Measurements from ENCODE around the gene DHDH. TPM values are rescaled to one million over a fixed set of nuclear protein-coding genes. Genes with fewer than 3 reads are reported as not detected.

Gene DHDH
- 0.80 to 2.3 TPM (median 1.2 TPM) in 5 replicates for total RNA-seq (2022; extraction: Qiagen RNA extraction)

GRCh38 chr19:48933382-48933932 lies at the start of gene DHDH:
TSS of gene DHDH (plus strand) at chr19:48933699. CDS start at chr19:48933722, 23 bp downstream.

DNA sequence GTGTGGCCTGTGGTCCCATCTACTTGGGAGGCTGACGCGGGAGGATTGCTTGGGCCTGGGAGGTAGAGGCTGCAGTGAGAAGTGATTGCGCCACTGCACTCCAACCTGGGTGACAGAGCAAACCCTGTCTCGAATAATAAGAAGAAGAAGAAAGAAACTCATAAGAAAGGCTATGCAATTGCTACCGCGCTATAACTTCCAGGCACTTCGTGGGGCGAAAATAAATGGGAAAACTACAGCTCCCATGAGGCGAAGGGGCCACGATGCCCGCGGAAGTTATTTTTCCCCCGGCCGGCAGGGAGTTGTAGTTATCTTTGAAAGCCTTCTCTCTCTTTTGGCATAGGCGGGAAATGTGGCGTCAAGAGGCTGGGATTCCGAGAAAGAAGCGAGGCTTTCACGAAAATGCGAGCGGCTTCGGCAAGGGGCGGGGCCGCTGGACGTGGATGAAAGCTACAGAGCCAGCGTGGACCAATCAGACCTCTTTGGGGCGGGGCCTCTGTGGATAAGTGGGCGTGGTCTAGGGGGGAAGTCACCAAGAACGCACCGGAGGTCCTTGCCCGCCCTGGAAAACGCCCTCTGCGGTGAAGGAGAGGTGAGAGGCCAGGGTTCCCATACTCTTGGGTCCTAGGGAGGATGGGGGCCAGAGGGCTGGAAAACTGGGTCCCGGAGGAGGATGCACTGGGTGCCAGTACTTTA lies 33.6 kb upstream of the DHDH start, which contains the start of gene NUCB1:
Gene NUCB1, plus strand, starts transcription at position 532 of the 696 bp plus-strand sequence. CDS start 485 bp downstream, outside the sequence.

DNA sequence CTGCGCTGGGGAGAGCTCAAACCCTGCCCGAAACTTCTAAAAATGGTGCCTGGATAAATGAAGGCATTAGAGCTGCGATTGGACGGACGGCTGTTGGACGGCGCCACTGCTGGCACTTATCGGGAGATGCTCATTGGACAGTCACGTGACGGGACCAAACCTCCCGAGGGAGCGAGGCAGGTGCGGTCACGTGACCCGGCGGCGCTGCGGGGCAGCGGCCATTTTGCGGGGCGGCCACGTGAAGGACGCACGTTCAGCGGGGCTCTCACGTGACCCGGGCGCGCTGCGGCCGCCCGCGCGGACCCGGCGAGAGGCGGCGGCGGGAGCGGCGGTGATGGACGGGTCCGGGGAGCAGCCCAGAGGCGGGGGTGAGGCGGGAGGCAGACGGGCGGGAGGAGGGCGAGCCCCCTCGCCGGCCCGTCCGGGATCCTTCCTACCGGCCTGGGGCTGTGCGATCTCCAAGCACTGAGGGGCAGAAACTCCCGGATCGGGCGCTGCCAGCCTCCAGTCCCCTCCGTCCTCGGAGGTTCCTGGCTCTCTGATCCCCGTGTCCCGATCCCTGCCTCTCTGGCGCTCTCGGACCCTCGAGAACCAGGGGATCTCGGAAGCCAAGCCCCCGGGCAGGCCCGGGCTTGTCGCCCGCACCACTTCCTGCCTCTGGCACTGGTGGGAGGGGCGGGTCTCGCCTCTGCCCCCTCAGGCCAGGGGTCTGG lies 21.3 kb downstream of the DHDH start, which contains the start of gene BAX:
Gene BAX, plus strand, starts transcription at position 281 of the 713 bp plus-strand sequence. Its CDS starts 54 bp downstream, at position 335.

DNA sequence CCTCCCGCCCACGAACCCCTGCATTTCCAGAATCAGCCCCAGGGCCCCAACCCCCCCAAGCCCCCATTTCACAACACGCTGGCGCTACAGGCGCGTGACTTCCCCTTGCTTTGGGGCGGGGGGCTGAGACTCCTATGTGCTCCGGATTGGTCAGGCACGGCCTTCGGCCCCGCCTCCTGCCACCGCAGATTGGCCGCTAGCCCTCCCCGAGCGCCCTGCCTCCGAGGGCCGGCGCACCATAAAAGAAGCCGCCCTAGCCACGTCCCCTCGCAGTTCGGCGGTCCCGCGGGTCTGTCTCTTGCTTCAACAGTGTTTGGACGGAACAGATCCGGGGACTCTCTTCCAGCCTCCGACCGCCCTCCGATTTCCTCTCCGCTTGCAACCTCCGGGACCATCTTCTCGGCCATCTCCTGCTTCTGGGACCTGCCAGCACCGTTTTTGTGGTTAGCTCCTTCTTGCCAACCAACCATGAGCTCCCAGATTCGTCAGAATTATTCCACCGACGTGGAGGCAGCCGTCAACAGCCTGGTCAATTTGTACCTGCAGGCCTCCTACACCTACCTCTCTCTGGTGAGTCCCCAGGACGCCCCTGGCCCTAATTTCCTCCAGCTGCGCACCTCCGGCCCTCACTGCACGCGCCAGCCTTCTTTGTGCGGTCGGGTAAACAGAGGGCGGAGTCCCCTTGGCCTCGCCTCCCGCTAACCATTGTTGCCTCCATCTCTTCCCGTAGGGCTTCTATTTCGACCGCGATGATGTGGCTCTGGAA lies 31.7 kb downstream of the DHDH start, which contains the start of gene FTL:
Gene FTL, plus strand, starts transcription at position 270 of the 766 bp plus-strand sequence. Its CDS starts 199 bp downstream, at position 469.

DNA sequence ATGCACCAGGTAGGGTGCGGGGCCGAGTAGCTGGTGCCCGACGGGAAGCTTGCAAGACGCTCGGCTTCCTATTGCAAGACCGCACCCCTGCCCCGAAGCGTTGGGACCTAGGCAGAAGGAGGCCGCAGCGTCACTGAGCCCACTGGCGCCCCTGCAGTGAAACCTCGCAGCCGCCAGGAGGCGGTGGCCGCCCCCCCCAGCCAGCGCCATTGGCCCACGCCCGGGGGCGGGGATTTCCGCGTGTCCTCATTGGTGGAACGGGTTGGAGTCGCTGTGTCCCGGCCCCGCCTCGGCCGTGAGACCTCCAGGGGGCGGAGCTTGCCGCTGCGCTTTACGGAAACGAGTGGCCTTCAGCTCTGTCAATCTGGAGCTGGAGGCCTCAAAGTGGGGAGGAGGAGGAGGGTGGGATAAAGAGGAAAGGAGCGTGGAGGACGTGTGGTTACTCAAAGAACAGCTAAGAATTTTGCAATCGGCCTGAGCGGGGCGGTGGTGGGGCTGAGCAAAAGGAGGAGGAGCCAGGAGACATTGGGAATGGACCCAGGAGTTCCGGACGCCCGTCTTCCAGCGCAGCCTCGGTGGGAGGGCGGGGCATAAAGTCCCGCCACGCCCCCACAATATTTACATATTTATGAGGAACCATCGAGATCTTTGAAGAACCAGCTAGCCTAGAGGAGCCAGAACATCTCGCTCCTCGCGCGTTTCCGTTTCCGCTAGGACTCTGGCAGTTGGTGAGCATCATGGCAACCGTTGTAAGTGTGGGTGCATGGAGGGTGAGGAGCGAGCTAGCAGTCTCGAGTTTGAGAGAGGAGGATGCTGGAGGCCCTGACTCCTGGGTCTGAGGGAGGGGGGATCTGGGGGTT lies 59.9 kb downstream of the DHDH start, which contains the start of the genes GYS1 and RUVBL2:
Gene GYS1, minus strand, starts transcription at position 135 of the 860 bp plus-strand sequence. CDS start 197 bp downstream, outside the sequence.
Gene RUVBL2, plus strand, starts transcription at position 713 of the 860 bp plus-strand sequence. Its CDS starts 25 bp downstream, at position 738.

Other genes with a start within 250 kb of the DHDH start
- gene FUT2, start 237.7 kb upstream of the DHDH start, total RNA-seq (2022; extraction: Qiagen RNA extraction): not detected in 5 replicates
- gene MAMSTR, start 214.0 kb upstream of the DHDH start, total RNA-seq (2022; extraction: Qiagen RNA extraction): 0.18 to 0.42 TPM (median 0.34 TPM) in 5 replicates
- gene RASIP1, start 193.1 kb upstream of the DHDH start, total RNA-seq (2022; extraction: Qiagen RNA extraction): 0.43 to 0.82 TPM (median 0.59 TPM) in 5 replicates
- gene IZUMO1, start 186.8 kb upstream of the DHDH start, total RNA-seq (2022; extraction: Qiagen RNA extraction): not detected in 5 replicates
- 0.04 to 0.10 TPM (median 0.05 TPM) in 5 replicates for gene FUT1, start 181.1 kb upstream of the DHDH start, total RNA-seq (2022; extraction: Qiagen RNA extraction)
- gene FGF21, start 178.2 kb upstream of the DHDH start, total RNA-seq (2022; extraction: Qiagen RNA extraction): not detected in 5 replicates
- 51.8 to 64.0 TPM (median 60.0 TPM) in 5 replicates for gene BCAT2, start 122.7 kb upstream of the DHDH start, total RNA-seq (2022; extraction: Qiagen RNA extraction)
- gene HSD17B14, start 97.2 kb upstream of the DHDH start, total RNA-seq (2022; extraction: Qiagen RNA extraction): 12.3 to 15.1 TPM (median 12.8 TPM) in 5 replicates
- gene PLEKHA4, start 65.1 kb upstream of the DHDH start, total RNA-seq (2022; extraction: Qiagen RNA extraction): 1.2 to 2.0 TPM (median 1.8 TPM) in 5 replicates
- 81.6 to 126 TPM (median 104 TPM) in 5 replicates for gene PPP1R15A, start 61.3 kb upstream of the DHDH start, total RNA-seq (2022; extraction: Qiagen RNA extraction)
- gene TULP2, start 35.0 kb upstream of the DHDH start, total RNA-seq (2022; extraction: Qiagen RNA extraction): not detected in 5 replicates
- gene NUCB1, start 33.4 kb upstream of the DHDH start, total RNA-seq (2022; extraction: Qiagen RNA extraction): 201 to 205 TPM (median 202 TPM) in 5 replicates
- gene BAX, start 21.2 kb downstream of the DHDH start, total RNA-seq (2022; extraction: Qiagen RNA extraction): 272 to 378 TPM (median 341 TPM) in 5 replicates
- gene FTL, start 31.6 kb downstream of the DHDH start, total RNA-seq (2022; extraction: Qiagen RNA extraction): 17,118 to 23,794 TPM (median 18,268 TPM) in 5 replicates
- 18.8 to 23.7 TPM (median 19.5 TPM) in 5 replicates for gene GYS1, start 59.6 kb downstream of the DHDH start, total RNA-seq (2022; extraction: Qiagen RNA extraction)
- gene RUVBL2, start 60.2 kb downstream of the DHDH start, total RNA-seq (2022; extraction: Qiagen RNA extraction): 221 to 255 TPM (median 225 TPM) in 5 replicates
- not detected in 5 replicates for gene LHB, start 83.4 kb downstream of the DHDH start, total RNA-seq (2022; extraction: Qiagen RNA extraction)
- gene CGB3, start 90.6 kb downstream of the DHDH start, total RNA-seq (2022; extraction: Qiagen RNA extraction): 0.64 TPM in 1 of 5 replicates, not detected in the others
- gene CGB2, start 98.2 kb downstream of the DHDH start, total RNA-seq (2022; extraction: Qiagen RNA extraction): 0.44 TPM in 1 of 5 replicates, not detected in the others
- gene CGB1, start 103.2 kb downstream of the DHDH start, total RNA-seq (2022; extraction: Qiagen RNA extraction): not detected in 5 replicates
- 0.38 to 0.85 TPM (median 0.62 TPM) in 4 of 5 replicates, not detected in the other for gene CGB5, start 110.1 kb downstream of the DHDH start, total RNA-seq (2022; extraction: Qiagen RNA extraction)
- 2.4 to 3.4 TPM (median 3.2 TPM) in 5 replicates for gene CGB8, start 115.4 kb downstream of the DHDH start, total RNA-seq (2022; extraction: Qiagen RNA extraction)
- gene CGB7, start 124.0 kb downstream of the DHDH start, total RNA-seq (2022; extraction: Qiagen RNA extraction): 0.36 to 0.83 TPM (median 0.53 TPM) in 5 replicates
- 0.35 to 1.6 TPM (median 0.63 TPM) in 5 replicates for gene NTF4, start 131.1 kb downstream of the DHDH start, total RNA-seq (2022; extraction: Qiagen RNA extraction)
- not detected in 5 replicates for gene KCNA7, start 139.0 kb downstream of the DHDH start, total RNA-seq (2022; extraction: Qiagen RNA extraction)
- 286 to 352 TPM (median 322 TPM) in 5 replicates for gene SNRNP70, start 151.8 kb downstream of the DHDH start, total RNA-seq (2022; extraction: Qiagen RNA extraction)
- gene LIN7B, start 180.7 kb downstream of the DHDH start, total RNA-seq (2022; extraction: Qiagen RNA extraction): 5.5 to 8.7 TPM (median 7.2 TPM) in 5 replicates
- 1.2 to 2.4 TPM (median 1.6 TPM) in 5 replicates for gene C19orf73, start 185.4 kb downstream of the DHDH start, total RNA-seq (2022; extraction: Qiagen RNA extraction)
- 4.7 to 9.0 TPM (median 8.0 TPM) in 5 replicates for gene PPFIA3, start 185.8 kb downstream of the DHDH start, total RNA-seq (2022; extraction: Qiagen RNA extraction)
- not detected in 5 replicates for gene HRC, start 221.7 kb downstream of the DHDH start, total RNA-seq (2022; extraction: Qiagen RNA extraction)
- gene TRPM4, start 224.1 kb downstream of the DHDH start, total RNA-seq (2022; extraction: Qiagen RNA extraction): 8.4 to 11.5 TPM (median 9.5 TPM) in 5 replicates